RPMI7951 (cell line): Measurements from ENCODE around the gene GCLC. TPM values are rescaled to one million over a fixed set of nuclear protein-coding genes. Genes with fewer than 3 reads are reported as not detected.
"Not testable (repeated sequence)": the region's sequence is repeated elsewhere in the genome, so short reads cannot be mapped to it uniquely, and the experiment has no call there.

ENCODE experiments used
- DNase-seq: peaks from one replicate; pipeline ENCODE4 v3.0.0-alpha.2; 2012; ENCODE audit warnings: low read depth
- total RNA-seq: library from RNA; depleted of rRNA; stranded (reverse); fragments of >200 nt; shearing (Covaris generic); gene quantifications from 2 replicates; pipeline ENCODE4 v1.2.3, GENCODE V29; 2014

GCLC gene
- total RNA-seq, 1 experiment from 2014 or later, result 9.4 TPM

GRCh38 chr6:53556986-53557715 lies 12.2 kb upstream of the GCLC start:
- no peak for DNase-seq

GRCh38 chr6:53553600-53553999 lies 8.7 kb upstream of the GCLC start:
- not testable (repeated sequence) for DNase-seq

GRCh38 chr6:53551681-53552080 lies 6.8 kb upstream of the GCLC start:
- DNase-seq, result not testable (repeated sequence)

- peak; percentile 97 for DNase-seq
These were observed 3.1 kb upstream of the GCLC start for GRCh38 chr6:53547811-53548496.

- no peak for DNase-seq
These were observed 2.4 kb upstream of the GCLC start for GRCh38 chr6:53547166-53547810.

GRCh38 chr6:53546281-53546680 lies 1.4 kb upstream of the GCLC start:
- DNase-seq, result no peak

GRCh38 chr6:53544217-53544469 lies 758 bp downstream of the GCLC start:
- peak; percentile 15 for DNase-seq

- peak; percentile 9 for DNase-seq
These were observed 1.3 kb downstream of the GCLC start for GRCh38 chr6:53543359-53544216.

- DNase-seq, result no peak
These were observed 3.0 kb downstream of the GCLC start for GRCh38 chr6:53541900-53542299.

- DNase-seq, result no peak
These were observed 4.7 kb downstream of the GCLC start for GRCh38 chr6:53540129-53540692.

- DNase-seq, result no peak
These were observed 5.3 kb downstream of the GCLC start for GRCh38 chr6:53539561-53539960.

GRCh38 chr6:53536561-53536960 lies 8.3 kb downstream of the GCLC start:
- no peak for DNase-seq

- no peak for DNase-seq
These were observed 12.0 kb downstream of the GCLC start for GRCh38 chr6:53532942-53533341.

- no peak for DNase-seq
These were observed 12.7 kb downstream of the GCLC start for GRCh38 chr6:53532061-53532797.

GRCh38 chr6:53530780-53531386 lies 14.0 kb downstream of the GCLC start:
- no peak for DNase-seq

GRCh38 chr6:53530346-53530745 lies 14.6 kb downstream of the GCLC start:
- DNase-seq, result no peak

- DNase-seq, result no peak
These were observed 15.4 kb downstream of the GCLC start for GRCh38 chr6:53529324-53530036.

GRCh38 chr6:53528107-53528506 lies 16.8 kb downstream of the GCLC start:
- DNase-seq, result no peak

- DNase-seq, result no peak
These were observed 17.6 kb downstream of the GCLC start for GRCh38 chr6:53527249-53527765.

GRCh38 chr6:53526000-53526399 lies 18.9 kb downstream of the GCLC start:
- no peak for DNase-seq
